ENCODE data around the gene NT5DC3.

NT5DC3 gene

GRCh38 chr12:103808239-103808880 is 32.7 kb downstream of the NT5DC3 start:
- DNase-seq (ENCODE audit: low spot score) = no peak

- no peak for DNase-seq (ENCODE audit: low spot score)
Measured at GRCh38 chr12:103807561-103808238, 33.3 kb downstream of the NT5DC3 start.

GRCh38 chr12:103806803-103807202 is 34.2 kb downstream of the NT5DC3 start:
- DNase-seq (ENCODE audit: low spot score) = no peak

GRCh38 chr12:103805655-103806360 is 35.2 kb downstream of the NT5DC3 start:
- no peak for DNase-seq (ENCODE audit: low spot score)

GRCh38 chr12:103803847-103804246 is 37.2 kb downstream of the NT5DC3 start:
- no peak for DNase-seq (ENCODE audit: low spot score)

- DNase-seq (ENCODE audit: low spot score) = no peak
Measured at GRCh38 chr12:103802586-103802886, 38.5 kb downstream of the NT5DC3 start.

GRCh38 chr12:103801709-103802585 is 39.1 kb downstream of the NT5DC3 start:
- DNase-seq (ENCODE audit: low spot score) = peak; percentile 95

- peak; percentile 79 for DNase-seq (ENCODE audit: low spot score)
Measured at GRCh38 chr12:103799857-103800771, 40.9 kb downstream of the NT5DC3 start.

- DNase-seq (ENCODE audit: low spot score) = no peak
Measured at GRCh38 chr12:103799504-103799856, 41.6 kb downstream of the NT5DC3 start.

GRCh38 chr12:103798586-103798985 is 42.4 kb downstream of the NT5DC3 start:
- DNase-seq (ENCODE audit: low spot score) = no peak

GRCh38 chr12:103794309-103795213 is 46.5 kb downstream of the NT5DC3 start:
- no peak for DNase-seq (ENCODE audit: low spot score)

- no peak for DNase-seq (ENCODE audit: low spot score)
Measured at GRCh38 chr12:103793512-103794045, 47.5 kb downstream of the NT5DC3 start.

- DNase-seq (ENCODE audit: low spot score) = no peak
Measured at GRCh38 chr12:103793046-103793445, 48.0 kb downstream of the NT5DC3 start.

- DNase-seq (ENCODE audit: low spot score) = no peak
Measured at GRCh38 chr12:103791350-103791920, 49.6 kb downstream of the NT5DC3 start.

GRCh38 chr12:103786201-103786600 is 54.8 kb downstream of the NT5DC3 start:
- no peak for DNase-seq (ENCODE audit: low spot score)

GRCh38 chr12:103785243-103786031 is 55.6 kb downstream of the NT5DC3 start:
- peak; percentile 70 for DNase-seq (ENCODE audit: low spot score)

GRCh38 chr12:103783744-103784664 is 57.0 kb downstream of the NT5DC3 start:
- DNase-seq (ENCODE audit: low spot score) = peak; percentile 59

- DNase-seq (ENCODE audit: low spot score) = no peak
Measured at GRCh38 chr12:103782399-103782798, 58.6 kb downstream of the NT5DC3 start.

Data from kidney tubule cell (primary cell).